Hematopoietic multipotent progenitor cell treated with erythropoietin and hydrocortisone succinate and interleukin-3 and kit ligand, for 6 days (in vitro differentiated cells): ENCODE results near the gene GRIFIN.

Experiments
- DNase-seq: peaks from one replicate; pipeline ENCODE4 v3.0.0-alpha.2; 2015

Gene GRIFIN

DNA sequence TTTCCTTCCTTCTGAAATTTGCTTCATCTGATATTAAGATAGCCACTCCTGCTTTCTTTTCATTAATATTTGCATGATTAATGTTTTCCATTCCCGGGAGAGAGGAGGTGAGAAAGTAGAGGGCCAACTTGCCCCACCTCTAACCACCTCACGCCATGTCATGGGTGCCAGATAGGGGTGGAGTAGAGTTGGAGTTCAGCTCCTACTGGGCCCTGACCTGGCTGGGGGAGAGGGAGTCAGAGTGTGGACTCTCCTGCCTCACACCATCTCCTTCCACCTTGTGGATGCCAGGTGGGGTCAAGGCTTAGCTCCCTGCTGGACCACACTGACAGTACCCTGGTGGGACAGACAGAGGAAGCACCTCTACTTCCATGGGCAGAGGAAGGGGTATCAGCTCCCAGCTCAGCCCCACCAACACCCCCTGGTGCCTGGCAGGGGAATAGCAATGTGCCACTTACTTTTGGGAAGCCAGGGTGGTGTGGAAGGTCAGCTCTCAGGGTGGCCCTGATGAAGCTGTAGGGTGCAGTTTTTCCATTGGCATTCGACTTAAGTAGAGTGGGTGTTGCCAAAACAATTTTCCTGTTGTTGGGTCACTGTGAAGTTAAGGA lies 44.8 kb downstream of the GRIFIN start:
- DNase-seq = peak; percentile 69

- no peak for DNase-seq
Measured at GRCh38 chr7:2425749-2426148, 50.4 kb downstream of the GRIFIN start.
